C4-2B (cell line): ENCODE measurements around the gene OR14A16.

Experiments used
- CTCF ChIP-seq: fragments of 450-650 bp; conservative IDR thresholded peaks from 2 replicates; pipeline ENCODE4 v1.5.1; 2017; ENCODE audit warnings: mild to moderate bottlenecking
- ZFX ChIP-seq: fragments of 450-650 bp; IDR thresholded peaks from 2 replicates; pipeline ENCODE4 v1.6.1; 2017

- no peak for TF ChIP-seq CTCF
- no peak for TF ChIP-seq ZFX
Measured at GRCh38 chr1:247848346-247848745, 24.4 kb upstream of the OR14A16 start.
